GM19351 (cell line): ENCODE measurements around the gene MYOZ1.

ENCODE experiments used
- ATAC-seq: cut with Tn5 transposase; IDR thresholded peaks from one replicate; pipeline ENCODE4 v1.9.1; 2021; ENCODE audit warnings: mild to moderate bottlenecking, moderate library complexity; ENCODE audit not compliant: unreplicated experiment

MYOZ1 gene

DNA sequence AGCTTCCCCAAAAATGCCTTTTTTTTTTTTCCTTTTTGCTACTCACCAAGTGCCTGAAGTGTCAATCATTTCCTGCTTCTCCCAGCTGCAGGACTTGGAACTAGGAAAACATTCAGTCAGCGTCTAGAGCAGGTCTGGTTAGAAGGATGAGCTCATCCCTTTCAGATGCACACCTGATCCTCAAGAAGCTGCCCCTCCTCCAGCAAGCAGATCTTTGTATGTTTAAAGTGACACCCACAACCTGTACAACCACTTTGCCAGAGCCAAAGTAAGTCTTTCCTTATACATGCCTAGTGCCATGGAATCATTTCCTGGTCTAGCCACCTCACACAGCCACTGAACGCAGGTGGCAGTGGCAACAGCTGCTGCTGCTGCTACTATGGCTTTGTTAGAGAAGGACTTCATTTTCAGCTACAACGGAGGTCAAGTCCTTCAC lies 39.8 kb downstream of the MYOZ1 start:
- ATAC-seq: no peak

DNA sequence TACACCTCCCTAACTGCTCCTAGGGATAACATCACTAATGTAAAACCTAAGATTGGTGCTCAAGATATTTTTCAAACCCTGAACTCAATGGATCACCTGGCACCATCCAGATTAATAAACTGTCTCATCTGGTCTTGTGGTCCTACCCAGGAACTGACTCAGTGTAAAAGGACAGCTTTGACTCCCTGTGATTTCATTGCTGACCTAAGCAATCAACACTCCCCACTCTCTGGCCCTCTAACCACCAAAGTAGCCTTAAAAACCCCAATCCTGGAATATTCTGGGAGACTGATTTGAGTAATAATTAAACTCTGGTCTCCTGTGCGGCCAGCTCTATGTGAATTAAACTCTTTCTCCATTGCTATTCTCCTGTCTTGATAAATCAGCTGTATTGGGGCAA lies 43.9 kb downstream of the MYOZ1 start:
- no peak for ATAC-seq

DNA sequence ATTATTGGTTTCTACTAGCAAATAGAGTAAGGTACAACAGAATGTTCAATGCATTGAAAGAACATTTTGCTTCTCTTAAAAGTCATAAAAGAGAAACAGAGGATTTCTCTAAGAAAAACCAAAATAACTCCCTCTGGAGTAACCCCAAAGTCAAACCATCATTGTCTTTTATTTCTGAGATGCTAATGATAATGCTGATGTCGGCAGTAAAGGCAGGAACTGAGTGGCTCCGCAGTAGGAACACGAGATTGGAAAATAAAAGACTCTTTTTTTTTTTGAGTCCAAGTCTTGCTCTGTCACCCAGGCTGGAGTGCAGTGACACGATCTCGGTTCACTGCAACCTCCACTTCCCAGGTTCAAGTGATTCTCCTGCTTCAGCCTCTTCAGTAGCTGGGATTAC lies 47.5 kb downstream of the MYOZ1 start:
- no peak for ATAC-seq

DNA sequence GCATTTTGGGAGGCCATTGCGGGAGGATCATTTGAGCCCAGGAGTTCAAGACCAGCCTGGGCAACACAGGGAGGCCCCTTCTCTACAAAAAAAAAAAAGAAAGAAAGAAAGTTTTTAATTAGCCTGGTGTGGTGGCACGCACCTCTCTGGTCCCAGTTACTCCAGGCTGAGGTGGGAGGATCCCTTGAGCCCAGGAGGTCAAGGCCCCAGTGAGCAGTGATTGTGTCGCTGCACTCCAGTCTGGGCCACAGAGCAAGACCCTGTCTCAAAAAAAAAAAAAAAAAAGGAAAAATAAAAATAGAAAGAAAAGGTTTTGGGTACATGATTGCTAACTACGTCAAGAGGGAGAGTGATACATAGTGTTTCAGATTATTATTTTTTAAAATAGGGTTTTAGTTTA lies 48.2 kb downstream of the MYOZ1 start:
- no peak for ATAC-seq

DNA sequence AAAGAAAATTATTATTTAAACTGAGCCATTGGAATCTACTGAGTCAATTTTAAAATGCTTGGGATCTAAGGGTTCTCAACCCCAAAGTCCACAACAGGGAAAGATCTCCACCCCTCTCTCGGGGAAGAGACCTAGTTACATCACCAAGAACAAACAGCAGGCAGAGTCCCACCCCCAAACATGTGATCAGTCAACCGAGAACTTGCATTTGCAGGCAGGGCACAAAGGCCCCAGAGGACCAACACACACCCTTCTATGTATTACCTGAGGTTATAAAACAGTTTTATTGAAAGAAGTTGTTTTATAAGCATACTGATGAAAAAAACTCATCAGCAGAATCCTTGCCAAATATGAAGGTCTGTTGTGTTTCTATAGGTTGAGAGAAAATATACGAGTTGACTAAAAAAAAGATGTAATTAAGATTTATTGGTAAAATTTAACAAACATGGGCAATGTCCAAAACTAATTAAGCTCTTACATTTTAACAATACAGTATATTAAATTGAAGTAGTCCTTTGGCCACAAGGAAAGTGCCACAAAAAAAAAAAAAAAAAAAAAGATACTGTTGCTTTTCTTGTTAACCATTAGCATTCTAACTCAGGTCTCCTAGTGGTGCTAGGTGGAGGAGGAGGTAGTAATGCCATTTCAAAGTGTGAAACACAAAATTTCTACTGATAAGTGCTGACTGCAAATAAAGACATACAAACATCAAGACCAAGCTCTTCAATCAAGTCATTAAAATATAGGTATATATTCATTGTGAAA lies 49.2 kb downstream of the MYOZ1 start:
- ATAC-seq: no peak

DNA sequence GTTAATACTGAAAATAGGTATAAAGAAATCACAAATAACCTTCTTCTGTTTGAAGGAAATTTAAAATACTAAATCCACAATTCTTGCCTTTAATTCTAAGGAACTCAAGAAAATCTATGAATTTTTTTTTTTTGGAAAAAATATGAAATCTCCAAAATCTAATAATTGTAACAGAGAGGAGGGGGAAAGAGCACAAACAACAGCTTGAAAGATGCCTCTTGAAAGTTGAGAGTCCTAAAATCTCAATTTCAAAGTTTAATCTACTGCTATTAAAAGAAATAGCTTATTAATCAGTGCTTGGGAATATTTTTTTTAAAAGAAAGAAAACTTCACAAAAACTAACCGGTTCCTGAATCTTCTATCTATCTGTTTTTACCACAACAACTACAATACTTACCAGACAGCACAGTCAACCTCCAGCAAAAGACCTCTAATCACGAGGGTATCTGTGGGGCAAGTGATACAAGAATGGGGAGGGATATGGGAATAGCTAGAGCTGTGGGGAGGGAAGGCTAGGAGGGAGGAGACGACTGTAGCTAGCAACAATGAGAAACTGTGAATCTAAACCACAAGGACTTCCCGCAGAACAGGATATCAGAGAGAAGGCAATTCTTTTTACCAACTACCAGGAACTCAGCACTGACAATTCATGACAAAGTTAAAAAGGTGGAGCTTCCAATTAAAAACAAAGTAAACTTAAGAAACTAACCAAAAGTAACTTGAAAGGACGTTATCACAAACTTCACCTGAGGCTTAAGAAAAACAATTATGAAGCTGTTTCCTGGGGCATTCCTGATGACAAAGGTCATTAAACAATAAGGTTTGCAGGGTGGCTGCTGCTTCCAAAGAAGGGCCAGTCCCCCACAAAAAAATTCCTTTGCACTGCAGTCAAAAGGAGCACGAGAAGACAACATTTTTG lies 50.1 kb downstream of the MYOZ1 start, which contains the start of gene USP54:
USP54 (minus strand) TSS at position 462 of the 919 bp plus-strand sequence. CDS start 15,684 bp downstream, outside the sequence.
- no peak for ATAC-seq

DNA sequence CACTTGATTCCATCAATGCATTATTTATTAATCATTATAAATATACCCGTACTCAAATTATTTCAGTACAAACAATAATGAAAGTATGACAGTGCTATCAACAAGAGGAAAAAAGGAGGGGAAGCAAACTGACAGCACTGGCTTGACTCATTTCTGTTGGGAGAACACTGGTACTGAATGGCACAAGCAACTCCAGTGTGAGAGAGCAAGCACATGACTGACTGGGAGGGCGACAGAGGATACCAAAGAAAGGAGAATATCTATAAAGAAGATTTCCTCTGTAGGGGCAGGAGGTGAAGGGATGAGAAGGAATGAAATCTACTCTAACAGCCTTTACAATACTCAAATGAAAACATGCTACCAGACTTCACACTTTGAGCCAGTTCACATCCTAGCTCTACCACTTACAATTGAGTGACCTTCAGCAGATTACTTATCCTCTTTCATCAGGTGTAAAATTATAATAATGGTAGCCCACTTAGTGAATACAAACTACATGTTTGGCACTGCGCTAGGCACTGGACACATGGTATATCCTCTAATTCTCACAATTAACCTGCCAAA lies 51.6 kb downstream of the MYOZ1 start:
- ATAC-seq: no peak

DNA sequence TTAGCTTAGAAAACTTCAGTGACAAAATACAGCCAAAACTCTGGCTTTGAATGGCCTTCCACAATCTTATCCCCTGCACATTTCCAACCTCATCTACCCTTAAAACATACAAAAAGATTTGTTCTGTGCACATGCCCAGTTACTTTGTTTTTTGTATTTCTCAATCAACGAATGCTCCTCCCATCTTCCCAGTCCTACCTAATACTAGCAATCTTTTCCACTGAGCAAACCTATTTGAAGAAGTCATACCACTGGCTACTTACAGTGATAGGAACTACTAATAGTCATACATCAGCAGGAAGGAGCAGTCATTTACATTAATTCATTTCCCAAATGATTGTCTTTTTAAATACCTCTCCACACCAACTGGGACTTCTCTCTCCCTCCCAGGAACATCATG lies 52.6 kb downstream of the MYOZ1 start:
- no peak for ATAC-seq

DNA sequence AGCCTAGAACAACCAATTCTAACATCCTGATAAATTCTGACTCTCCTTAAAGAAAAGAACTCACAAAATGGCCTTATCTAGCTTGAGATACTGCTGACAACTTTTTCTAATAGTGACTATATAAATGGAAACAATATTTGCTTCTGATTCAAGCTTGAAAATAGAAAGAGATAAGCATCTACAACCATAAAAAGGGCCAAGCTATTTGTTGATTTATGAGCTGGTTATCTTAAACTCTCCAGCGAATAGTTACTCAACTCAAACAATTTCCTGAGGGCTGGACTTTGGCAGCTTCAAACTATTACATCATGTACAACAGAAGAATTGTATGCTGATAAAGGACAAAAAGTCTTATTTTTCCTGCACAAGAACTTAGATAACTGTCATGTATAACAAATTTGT lies 54.7 kb downstream of the MYOZ1 start:
- ATAC-seq: no peak

DNA sequence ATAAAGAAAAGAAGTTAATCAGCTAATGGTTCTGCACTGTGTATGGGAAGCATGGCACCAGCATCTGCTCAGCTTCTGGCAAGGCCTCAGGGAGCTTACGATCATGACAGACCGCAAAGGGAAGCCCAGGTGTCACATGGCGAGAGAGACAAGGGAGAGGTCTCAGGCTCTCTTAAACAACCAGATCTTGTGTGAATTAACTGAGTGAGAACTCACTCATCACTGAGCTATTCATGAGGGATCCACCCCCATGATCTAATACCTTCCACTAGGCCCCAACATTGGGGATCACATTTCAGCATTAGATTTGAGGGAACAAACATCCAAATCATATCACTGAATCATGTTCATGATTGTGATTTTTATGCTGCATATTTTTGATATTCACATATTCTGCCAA lies 55.9 kb downstream of the MYOZ1 start:
- ATAC-seq: no peak

DNA sequence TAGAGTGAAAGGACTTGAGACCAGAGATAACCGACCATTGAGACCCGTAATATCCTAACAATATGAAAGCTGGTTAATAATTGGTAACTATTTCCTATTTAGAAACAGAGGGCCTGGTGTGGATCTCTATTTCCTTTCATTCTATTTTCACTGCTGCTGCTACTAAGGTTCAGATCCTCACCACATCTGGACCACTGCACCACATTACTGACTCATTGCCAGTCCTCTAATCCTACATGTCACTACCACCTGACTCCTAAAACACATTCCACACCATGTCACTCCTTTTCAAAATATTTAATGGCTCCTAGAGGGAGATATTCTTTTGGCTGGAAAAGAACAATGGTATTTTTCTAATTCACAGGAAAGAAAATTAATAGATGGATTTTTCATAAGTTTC lies 56.5 kb downstream of the MYOZ1 start:
- no peak for ATAC-seq

DNA sequence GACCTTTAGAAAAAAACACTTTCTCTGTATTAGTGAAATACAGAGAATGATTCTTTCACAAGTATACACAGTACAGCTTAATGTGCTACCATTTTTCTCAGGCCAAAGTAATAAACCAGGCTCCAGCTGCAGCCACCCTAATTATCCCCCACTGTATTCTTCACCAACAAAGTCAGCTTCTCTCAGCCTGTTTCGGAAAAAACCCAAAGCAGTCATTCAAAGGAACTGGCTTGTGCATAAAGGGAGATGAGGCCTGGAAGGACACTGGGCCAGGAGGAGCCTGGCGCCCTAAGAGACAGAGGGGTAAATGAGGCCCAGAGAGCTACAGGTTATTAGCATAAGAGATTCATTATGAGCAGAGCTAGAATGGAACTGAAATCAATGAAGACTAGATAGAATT lies 59.4 kb downstream of the MYOZ1 start:
- ATAC-seq: no peak
